A673 (cell line): ENCODE results near the gene DDX39A. TPM values are rescaled to one million over a fixed set of nuclear protein-coding genes. Genes with fewer than 3 reads are reported as not detected.

Experiments
- BruUV-seq: library from RNA; stranded (reverse); fragments of 400-500 nt; replicated peaks from 2 replicates; lab custom pipeline; 2021; lab: Mats Ljungman, UMichigan
- CTCF ChIA-PET: fragments of 300-600 bp; sonication (Branson Sonifier 250); formaldehyde crosslinking; loops from one replicate; lab custom pipeline; 2022; ENCODE audit warnings: antibody characterized with exemption; lab: Charles Lee
- POLR2A ChIA-PET: fragments of 300-600 bp; sonication (Branson Sonifier 250); formaldehyde crosslinking; loops from one replicate; lab custom pipeline; 2022; ENCODE audit warnings: antibody characterized with exemption; ENCODE audit not compliant: low non-redundant PET; lab: Charles Lee
- DNase-seq: peaks from one replicate; pipeline ENCODE4 v3.0.0-alpha.2; 2015; ENCODE audit warnings: low spot score
- H3K27ac ChIP-seq: fragments of 200-600 bp; sonication (generic); 2 replicates; pipeline ENCODE4 v1.5.1; 2016; ENCODE audit warnings: mixed run types, low read depth, mild to moderate bottlenecking, mixed read lengths, antibody characterized with exemption, low read length; ENCODE audit not compliant: poor library complexity, severe bottlenecking
- H3K27me3 ChIP-seq: fragments of 200-600 bp; sonication (generic); replicated peaks from 2 replicates; pipeline ENCODE4 v1.6.1; 2017; ENCODE audit warnings: mixed run types, low read depth, mild to moderate bottlenecking, mixed read lengths, antibody characterized with exemption, low read length; ENCODE audit not compliant: insufficient read depth, poor library complexity
- H3K36me3 ChIP-seq: fragments of 200-600 bp; sonication (generic); 2 replicates; pipeline ENCODE4 v1.6.1; 2016; ENCODE audit warnings: mixed run types, mild to moderate bottlenecking, mixed read lengths, antibody characterized with exemption, low read length; ENCODE audit not compliant: insufficient read depth, poor library complexity, severe bottlenecking
- H3K4me1 ChIP-seq: fragments of 200-600 bp; sonication (generic); 2 replicates; pipeline ENCODE4 v1.6.1; 2017; ENCODE audit warnings: mixed run types, mild to moderate bottlenecking, mixed read lengths, antibody characterized with exemption, low read length; ENCODE audit not compliant: insufficient read depth, poor library complexity, severe bottlenecking
- H3K4me3 ChIP-seq: fragments of 200-600 bp; sonication (generic); 2 replicates; pipeline ENCODE4 v1.5.1; 2016; ENCODE audit warnings: low read depth, mixed run types, mild to moderate bottlenecking, mixed read lengths, low read length; ENCODE audit not compliant: poor library complexity, severe bottlenecking
- H3K9me3 ChIP-seq: fragments of 200-600 bp; sonication (generic); 2 replicates; pipeline ENCODE4 v1.6.1; 2016; ENCODE audit warnings: mixed run types, low read depth, mild to moderate bottlenecking, mixed read lengths, antibody characterized with exemption, low read length; ENCODE audit not compliant: poor library complexity, severe bottlenecking
- CTCF ChIP-seq: fragments of 300-800, 200-600 bp; sonication (generic); conservative IDR thresholded peaks from 2 replicates; pipeline ENCODE4 v1.5.1; 2017; ENCODE audit warnings: low read depth, mild to moderate bottlenecking, antibody characterized with exemption, low read length, moderate library complexity, mixed read lengths
- EZH2 ChIP-seq: fragments of 200-600 bp; sonication (generic); IDR thresholded peaks from 2 replicates; pipeline ENCODE4 v1.6.1; 2017; ENCODE audit warnings: borderline replicate concordance, low read depth, mild to moderate bottlenecking, mixed read lengths, antibody characterized with exemption, low read length; ENCODE audit not compliant: poor library complexity, severe bottlenecking
- intact Hi-C: fragments of 100-400 bp; cut with micrococcal nuclease; formaldehyde crosslinking; loops from one replicate; pipeline ENCODE4 v1.10.0; 2022; ENCODE audit not compliant: unreplicated experiment
- total RNA-seq: library from RNA; stranded (reverse); gene quantifications from 2 replicates; pipeline ENCODE4 v1.2.3, GENCODE V29; 2021

DDX39A gene
- total RNA-seq, 1 experiment from 2014 or later = 223 TPM

GRCh38 chr19:14437578-14438140 lies 18.5 kb upstream of the DDX39A start:
- BruUV-seq = no TSS peak
- ChIA-PET CTCF (no interaction called here), POLR2A (no interaction called here)
- TF ChIP-seq CTCF (no peak), EZH2 (no peak)
- intact Hi-C loops = no loop called here
- H3K27ac ChIP-seq = no peak overlapping the region
- H3K4me3 ChIP-seq = no peak overlapping the region
- H3K4me1 ChIP-seq = peaks cover 7% of the 10 kb centered on the region
- DNase-seq = no peak
- peaks cover 10% of the 10 kb centered on the region for H3K36me3 ChIP-seq
- H3K27me3 ChIP-seq = no peaks in the 10 kb centered on the region
- no peaks in the 10 kb centered on the region for H3K9me3 ChIP-seq

DNA sequence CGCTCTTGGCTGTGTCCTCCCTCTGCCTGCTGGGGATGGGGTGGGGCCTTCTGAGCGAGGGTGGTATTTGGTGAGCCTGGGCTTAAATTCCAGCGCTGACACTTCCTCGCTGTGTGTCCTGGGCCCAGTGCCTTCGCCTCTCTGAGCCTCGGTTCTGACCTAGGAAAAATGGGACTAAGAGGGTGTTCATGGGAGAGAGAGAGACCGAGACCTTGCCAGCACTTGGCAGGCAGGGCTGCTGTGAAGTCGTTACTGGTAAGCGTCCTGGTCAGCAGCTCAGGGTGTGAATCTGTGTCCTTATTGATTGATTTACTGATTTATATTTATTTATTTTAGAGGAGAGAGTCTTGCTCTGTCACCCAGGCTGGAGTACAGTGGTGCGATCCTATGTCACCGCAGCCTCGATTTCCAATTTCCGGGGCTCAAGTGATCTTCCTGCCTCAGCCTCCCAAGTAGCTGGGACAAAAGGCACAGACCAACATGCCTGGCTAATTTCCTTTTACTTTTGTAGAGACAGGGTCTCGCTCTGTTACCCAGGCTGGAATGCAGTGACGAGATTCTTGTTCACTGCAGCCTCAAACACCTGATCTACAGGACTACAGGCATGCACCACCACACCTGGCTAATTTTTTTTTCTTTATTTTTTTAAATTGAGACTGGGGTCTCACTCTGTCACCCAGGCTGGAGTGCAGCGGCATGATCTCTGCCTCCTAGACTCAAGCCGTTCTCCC lies 16.3 kb upstream of the DDX39A start:
- Histone ChIP-seq H3K36me3 (no peaks in the 10 kb centered on the region), H3K27ac (peak overlapping the region; percentile 10), H3K4me3 (no peak overlapping the region), H3K27me3 (no peaks in the 10 kb centered on the region), H3K4me1 (peaks cover 7% of the 10 kb centered on the region), H3K9me3 (no peaks in the 10 kb centered on the region)
- ChIA-PET POLR2A (no interaction called here), CTCF (no interaction called here)
- TF ChIP-seq EZH2 (no peak), CTCF (no peak)
- intact Hi-C loops = no loop called here
- BruUV-seq = no TSS peak
- DNase-seq = no peak

DNA sequence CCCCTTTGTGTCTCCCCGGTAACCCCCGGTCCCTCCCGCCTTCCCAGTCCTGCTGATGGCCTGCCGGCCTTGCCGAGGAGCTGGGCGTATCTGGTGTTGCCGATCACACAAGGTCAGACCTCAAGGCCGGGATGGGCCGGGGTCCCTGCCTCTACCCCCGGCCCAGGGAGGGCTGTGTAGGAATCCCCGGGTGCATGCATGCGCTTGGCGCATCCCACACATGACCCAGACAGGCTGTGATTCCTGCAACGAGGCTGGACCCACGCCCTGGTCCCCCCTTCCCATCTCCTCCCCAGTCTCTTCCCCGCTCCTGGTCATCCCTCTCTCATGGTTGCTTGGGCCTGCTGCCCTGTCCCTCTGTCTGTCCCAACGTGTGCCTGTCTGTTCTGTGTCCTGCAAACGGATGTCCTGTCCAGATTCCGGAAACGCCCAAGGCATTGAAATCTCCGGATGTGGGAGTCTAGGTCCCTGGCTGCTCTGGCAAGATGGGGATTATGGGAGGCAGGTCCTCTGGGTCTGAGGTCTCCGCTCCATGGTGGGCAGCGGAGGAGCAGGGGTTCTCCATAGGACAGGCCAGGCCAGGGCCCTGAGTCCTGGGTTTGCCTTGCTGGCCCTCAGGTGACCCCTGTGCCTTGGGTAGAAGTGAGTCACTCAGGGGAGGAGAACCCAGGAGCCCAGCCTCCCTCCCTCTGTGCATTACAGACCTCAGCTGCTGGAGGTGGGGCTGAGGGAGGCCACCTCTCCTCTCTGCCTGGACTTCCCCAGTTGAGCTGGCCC lies 15.6 kb upstream of the DDX39A start:
- TF ChIP-seq CTCF = no peak
- no peak for TF ChIP-seq EZH2
- CTCF ChIA-PET = no interaction called here
- no peaks in the 10 kb centered on the region for H3K27me3 ChIP-seq
- peak overlapping the region; percentile 10 for H3K27ac ChIP-seq
- no peaks in the 10 kb centered on the region for H3K36me3 ChIP-seq
- intact Hi-C loops = no loop called here
- POLR2A ChIA-PET = no interaction called here
- H3K4me3 ChIP-seq = peak overlapping the region; percentile 89
- H3K9me3 ChIP-seq = no peaks in the 10 kb centered on the region
- BruUV-seq = TSS peak; percentile 33
- H3K4me1 ChIP-seq = peaks cover 7% of the 10 kb centered on the region
- no peak for DNase-seq
